Colonic mucosa (tissue), 4 donors: ENCODE results near the gene ZNF565. TPM values are rescaled to one million over a fixed set of nuclear protein-coding genes. Genes with fewer than 3 reads are reported as not detected.
"Not testable (repeated sequence)": the region's sequence is repeated elsewhere in the genome, so short reads cannot be mapped to it uniquely, and the experiment has no call there.

Experiments
- DNase-seq: peaks from one replicate; pipeline ENCODE4 v3.0.0-alpha.2; 2020
- H3K27ac ChIP-seq: fragments of 200-600 bp; one replicate; pipeline ENCODE4 v1.8.0; 2021
- H3K27me3 ChIP-seq: fragments of 200-600 bp; one replicate; pipeline ENCODE4 v1.8.0; 2021
- H3K36me3 ChIP-seq: fragments of 200-600 bp; one replicate; pipeline ENCODE4 v1.8.0; 2021
- H3K4me1 ChIP-seq: fragments of 200-600 bp; one replicate; pipeline ENCODE4 v1.8.0; 2021; ENCODE audit warnings: mild to moderate bottlenecking
- H3K4me3 ChIP-seq: fragments of 200-600 bp; one replicate; pipeline ENCODE4 v1.8.0; 2021
- H3K9ac ChIP-seq, 2 donors: one replicate each; pipeline ENCODE4 v1.7.0; 2013; ENCODE audit warnings: control low read depth in 2 of 2, low read depth in 2 of 2, low read length in 2 of 2
- H3K9me3 ChIP-seq: fragments of 200-600 bp; one replicate; pipeline ENCODE4 v1.8.0; 2021
- CTCF ChIP-seq: fragments of 200-600 bp; IDR thresholded peaks from one replicate; pipeline ENCODE4 v1.8.0; 2022; ENCODE audit warnings: antibody characterized with exemption, mild to moderate bottlenecking
- intact Hi-C: fragments of 100-400 bp; cut with DNase I; formaldehyde crosslinking; loops from one replicate; pipeline ENCODE4 v1.14.1; 2022
- total RNA-seq, 2 donors: library from RNA; stranded (reverse); fragmentation: NEBNext Ultra II Directional in 1 of 2; extraction: Animal tissue kit (Norgen Biotek cat#: 25700) in 1 of 2; gene quantifications; one replicate each; pipeline ENCODE4 v1.2.1, GENCODE V29; 2021
- donor health status: healthy.
- donor health status: DM: no; HTN: no; CAD: no.
- donor health status: DM: no; HTN: no; CAD: no.

Gene ZNF565
- total RNA-seq, 2 donors from 2014 or later, result 2.2 to 3.2 TPM

- H3K4me1 ChIP-seq, result peaks cover 3% of the 10 kb centered on the region
- no peak for TF ChIP-seq CTCF
- H3K9me3 ChIP-seq, result no peaks in the 10 kb centered on the region
- peak within 1 kb of the TSS; percentile 64 for H3K4me3 ChIP-seq
- no peaks in the 10 kb centered on the region for H3K36me3 ChIP-seq
- peak within 1 kb of the TSS; percentile 99 to 100 for H3K9ac ChIP-seq
- peak; percentile 97 for DNase-seq
- H3K27ac ChIP-seq, result peak within 1 kb of the TSS; percentile 96
- H3K27me3 ChIP-seq, result no peaks in the 10 kb centered on the region
- intact Hi-C loops, result no loop called here
Observed at GRCh38 chr19:36139473-36140303, 74.8 kb downstream of the ZNF565 start, which contains the start of gene CAPNS1. Gene CAPNS1 (plus strand): TSS chr19:36140066. CDS start chr19:36141012, 946 bp downstream.

- peaks cover 3% of the 10 kb centered on the region for H3K4me1 ChIP-seq
- no peak for TF ChIP-seq CTCF
- peak overlapping the region; percentile 83 to 100 for H3K9ac ChIP-seq
- H3K9me3 ChIP-seq, result no peaks in the 10 kb centered on the region
- H3K27ac ChIP-seq, result peak overlapping the region; percentile 96
- H3K27me3 ChIP-seq, result no peaks in the 10 kb centered on the region
- no peak for DNase-seq
- intact Hi-C loops, result no loop called here
- peak overlapping the region; percentile 64 for H3K4me3 ChIP-seq
- no peaks in the 10 kb centered on the region for H3K36me3 ChIP-seq
Observed at GRCh38 chr19:36139120-36139472, 75.4 kb downstream of the ZNF565 start.

- peak overlapping the region; percentile 68 for H3K27ac ChIP-seq
- DNase-seq, result peak; percentile 84
- no peak for TF ChIP-seq CTCF
- no peaks in the 10 kb centered on the region for H3K9me3 ChIP-seq
- no peaks in the 10 kb centered on the region for H3K27me3 ChIP-seq
- peak overlapping the region in 1 of 2 donors; percentile 73 for H3K9ac ChIP-seq
- intact Hi-C loops, result no loop called here
- H3K4me1 ChIP-seq, result peaks cover 3% of the 10 kb centered on the region
- H3K4me3 ChIP-seq, result peak overlapping the region; percentile 0
- no peaks in the 10 kb centered on the region for H3K36me3 ChIP-seq
Observed at GRCh38 chr19:36136964-36137686, 77.3 kb downstream of the ZNF565 start.

GRCh38 chr19:36134867-36135266 is 79.6 kb downstream of the ZNF565 start:
- H3K9ac ChIP-seq, H3K4me3 ChIP-seq, intact Hi-C loops, H3K36me3 ChIP-seq, DNase-seq, H3K27ac ChIP-seq, H3K4me1 ChIP-seq, H3K27me3 ChIP-seq, H3K9me3 ChIP-seq: not testable (repeated sequence)

Other genes starting within 250 kb of the ZNF565 start
- gene SDHAF1, start 219.5 kb downstream of the ZNF565 start, total RNA-seq, result 10 to 100 TPM; 25.2 to 31.6 TPM
- gene SYNE4, start 205.9 kb downstream of the ZNF565 start, total RNA-seq, result 10 to 100 TPM in 1 of 2 donors, 1 to 10 TPM in 1; 9.3 to 10.1 TPM
- gene ALKBH6, start 200.5 kb downstream of the ZNF565 start, total RNA-seq, result 10 to 100 TPM; 17.0 to 26.2 TPM
- 10 to 100 TPM in 1 of 2 donors, 1 to 10 TPM in 1; 3.4 to 11.7 TPM for gene CLIP3, start 181.8 kb downstream of the ZNF565 start, total RNA-seq
- 1 to 10 TPM; 3.3 to 4.6 TPM for gene THAP8, start 160.4 kb downstream of the ZNF565 start, total RNA-seq
- gene WDR62, start 159.8 kb downstream of the ZNF565 start, total RNA-seq, result 10 to 100 TPM in 1 of 2 donors, 1 to 10 TPM in 1; 2.1 to 13.1 TPM
- gene OVOL3, start 103.5 kb downstream of the ZNF565 start, total RNA-seq, result not detected
- gene POLR2I, start 99.8 kb downstream of the ZNF565 start, total RNA-seq, result 10 to 100 TPM; 41.6 to 94.0 TPM
- 100 to 1,000 TPM in 1 of 2 donors, 10 to 100 TPM in 1; 82.3 to 115 TPM for gene TBCB, start 99.2 kb downstream of the ZNF565 start, total RNA-seq
- 100 to 1,000 TPM; 677 to 794 TPM for gene CAPNS1, start 74.6 kb downstream of the ZNF565 start, total RNA-seq
- gene COX7A1, start 62.2 kb downstream of the ZNF565 start, total RNA-seq, result 10 to 100 TPM in 1 of 2 donors, 1 to 10 TPM in 1; 8.2 to 17.1 TPM
- gene ZNF146, start 441 bp upstream of the ZNF565 start, total RNA-seq, result 10 to 100 TPM; 44.0 to 45.2 TPM
- gene ZFP14, start 164.5 kb upstream of the ZNF565 start, total RNA-seq, result 1 to 10 TPM; 3.4 to 5.0 TPM
- 1 to 10 TPM; 1.3 to 2.0 TPM for gene ZFP82, start 204.0 kb upstream of the ZNF565 start, total RNA-seq